Ectodermal cell (in vitro differentiated cells): ENCODE measurements around the gene CACNG6.

ENCODE experiments used
- H3K27ac ChIP-seq: 2 replicates; pipeline ENCODE4 v1.7.0; 2013; ENCODE audit warnings: mild to moderate bottlenecking, low read depth, low read length; ENCODE audit not compliant: insufficient read depth, poor library complexity, severe bottlenecking
- H3K27me3 ChIP-seq: 2 replicates; pipeline ENCODE4 v1.7.0; 2013; ENCODE audit warnings: mild to moderate bottlenecking, low read length; ENCODE audit not compliant: insufficient read depth, control insufficient read depth, poor library complexity, severe bottlenecking
- H3K36me3 ChIP-seq: one replicate; pipeline ENCODE4 v1.7.0; 2013; ENCODE audit warnings: low read length; ENCODE audit not compliant: control insufficient read depth, insufficient read depth
- H3K4me1 ChIP-seq: one replicate; pipeline ENCODE4 v1.7.0; 2013; ENCODE audit warnings: low read length; ENCODE audit not compliant: control insufficient read depth, insufficient read depth
- H3K4me3 ChIP-seq: 2 replicates; pipeline ENCODE4 v1.7.0; 2013; ENCODE audit warnings: low read depth, low read length, control low read depth; ENCODE audit not compliant: insufficient read depth
- H3K9me3 ChIP-seq: 2 replicates; pipeline ENCODE4 v1.7.0; 2013; ENCODE audit warnings: mild to moderate bottlenecking, low read length, moderate library complexity; ENCODE audit not compliant: control insufficient read depth
- WGBS, 2 experiments: methylation state at CpG; one replicate each; pipeline ENCODE4 v1.1.7; 2013; ENCODE audit warnings: missing lambda C conversion rate in 2 of 2; 5-methylcytosine and 5-hydroxymethylcytosine counted together

Gene CACNG6

DNA sequence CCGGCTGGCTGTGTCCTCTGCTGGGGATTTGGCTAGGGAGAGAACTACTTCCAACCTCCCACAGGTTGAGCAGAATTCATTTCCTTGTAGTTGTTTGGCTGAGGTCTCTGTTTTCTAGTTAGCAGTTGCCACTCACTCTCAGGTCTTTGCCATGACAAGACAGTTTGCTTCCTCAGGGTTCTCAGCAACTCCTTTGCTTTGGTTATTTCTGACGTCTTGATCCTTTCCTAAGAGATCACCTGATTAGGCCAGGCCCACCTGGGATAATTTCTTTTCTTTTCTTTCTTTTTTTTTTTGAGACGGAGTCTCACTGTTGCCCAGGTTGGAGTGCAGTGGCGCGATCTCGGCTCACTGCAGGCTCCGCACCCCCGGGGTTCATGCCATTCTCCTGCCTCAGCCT lies 38.1 kb upstream of the CACNG6 start:
- peaks cover 19% of the 10 kb centered on the region for H3K27me3 ChIP-seq
- H3K4me3 ChIP-seq = no peak overlapping the region
- no peaks in the 10 kb centered on the region for H3K36me3 ChIP-seq
- H3K4me1 ChIP-seq = peaks cover 4% of the 10 kb centered on the region
- WGBS, 2 experiments = 88 to 89% methylated on average over 8 of the region's 8 CpGs
- H3K27ac ChIP-seq = no peak overlapping the region
- no peaks in the 10 kb centered on the region for H3K9me3 ChIP-seq

- WGBS, 2 experiments = 16 to 21% methylated on average over 14 to 15 of the region's 15 CpGs
- H3K27me3 ChIP-seq = peaks cover 59% of the 10 kb centered on the region
- no peaks in the 10 kb centered on the region for H3K36me3 ChIP-seq
- peaks cover 34% of the 10 kb centered on the region for H3K4me1 ChIP-seq
- H3K27ac ChIP-seq = no peak overlapping the region
- no peaks in the 10 kb centered on the region for H3K9me3 ChIP-seq
- no peak overlapping the region for H3K4me3 ChIP-seq
Measured at GRCh38 chr19:53957448-53958167, 33.8 kb upstream of the CACNG6 start.

DNA sequence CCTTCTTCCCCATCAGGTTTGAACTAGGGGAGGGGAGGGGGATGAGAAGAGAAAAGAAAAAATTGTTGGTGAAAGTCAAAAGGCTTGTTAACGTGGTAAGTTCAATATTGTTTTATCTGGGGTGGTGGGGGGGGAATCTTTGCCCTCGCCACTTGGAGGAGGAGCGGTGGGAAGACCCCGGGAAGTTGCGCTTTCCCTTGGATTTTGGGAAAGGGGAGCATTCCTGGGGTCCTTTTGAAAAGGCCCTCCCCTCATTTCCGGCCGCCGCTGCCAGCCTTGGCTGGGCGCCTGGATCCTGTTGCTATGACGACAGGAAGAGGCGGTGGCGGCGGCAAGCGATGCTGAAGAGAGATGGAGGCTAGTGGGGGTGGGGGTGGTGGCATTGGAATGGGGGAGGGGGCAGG lies 33.3 kb upstream of the CACNG6 start:
- no peaks in the 10 kb centered on the region for H3K36me3 ChIP-seq
- H3K4me3 ChIP-seq = no peak overlapping the region
- no peak overlapping the region for H3K27ac ChIP-seq
- peaks cover 34% of the 10 kb centered on the region for H3K4me1 ChIP-seq
- H3K27me3 ChIP-seq = peaks cover 63% of the 10 kb centered on the region
- no peaks in the 10 kb centered on the region for H3K9me3 ChIP-seq
- whole genome bisulfite sequencing, 2 experiments = 2 to 5% methylated on average over 8 to 14 of the region's 14 CpGs

DNA sequence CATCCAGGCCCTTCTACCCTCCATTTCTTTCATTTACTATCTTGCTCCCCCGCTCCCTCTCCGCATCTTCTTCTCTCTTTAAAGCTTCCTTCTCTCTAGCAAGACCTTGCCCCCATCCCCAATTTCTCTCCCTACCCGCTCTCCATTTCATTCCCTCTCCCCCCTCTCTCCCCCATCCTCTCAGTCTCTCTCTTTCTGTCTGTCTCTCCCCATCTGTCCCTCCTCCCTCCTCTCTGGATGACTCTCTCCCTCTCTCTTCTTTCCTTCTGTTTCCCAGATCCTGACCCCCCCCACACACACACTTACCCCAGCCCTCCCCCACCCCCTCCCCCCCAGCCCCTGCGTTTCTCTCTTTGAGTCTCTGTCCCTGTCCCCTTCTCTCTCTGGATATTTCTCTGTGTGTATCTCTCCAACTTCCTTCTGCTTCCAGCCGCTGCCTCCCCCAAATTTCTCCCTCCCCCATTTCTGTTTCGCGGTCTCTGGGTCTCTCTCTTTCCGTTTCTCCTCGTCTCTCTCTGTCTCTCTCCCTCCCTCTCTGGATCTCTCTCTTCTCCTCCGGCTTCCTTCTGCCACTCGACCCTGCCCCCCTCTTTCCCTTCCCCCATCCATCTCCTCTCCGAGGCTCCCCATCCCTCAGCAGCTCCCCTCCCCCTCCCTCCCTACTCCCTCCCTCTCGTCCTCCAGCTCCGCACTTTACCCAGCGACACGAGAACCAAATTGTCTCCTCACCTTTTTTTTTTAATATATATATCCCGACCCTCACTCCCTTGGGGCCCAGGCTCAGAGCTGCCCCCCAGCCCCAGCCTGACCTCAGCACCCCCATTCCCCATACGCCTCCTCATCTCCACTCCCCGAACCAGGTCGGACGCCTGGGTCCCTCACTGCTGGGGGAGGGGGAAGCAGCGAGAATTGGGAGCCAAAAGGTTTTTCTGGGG lies 32.3 kb upstream of the CACNG6 start:
- Histone ChIP-seq H3K9me3 (no peaks in the 10 kb centered on the region), H3K27me3 (peaks cover 73% of the 10 kb centered on the region), H3K27ac (no peak overlapping the region), H3K4me1 (peaks cover 34% of the 10 kb centered on the region), H3K36me3 (no peaks in the 10 kb centered on the region), H3K4me3 (no peak overlapping the region)
- WGBS, 2 experiments = 1% methylated on average over 18 to 22 of the region's 22 CpGs

DNA sequence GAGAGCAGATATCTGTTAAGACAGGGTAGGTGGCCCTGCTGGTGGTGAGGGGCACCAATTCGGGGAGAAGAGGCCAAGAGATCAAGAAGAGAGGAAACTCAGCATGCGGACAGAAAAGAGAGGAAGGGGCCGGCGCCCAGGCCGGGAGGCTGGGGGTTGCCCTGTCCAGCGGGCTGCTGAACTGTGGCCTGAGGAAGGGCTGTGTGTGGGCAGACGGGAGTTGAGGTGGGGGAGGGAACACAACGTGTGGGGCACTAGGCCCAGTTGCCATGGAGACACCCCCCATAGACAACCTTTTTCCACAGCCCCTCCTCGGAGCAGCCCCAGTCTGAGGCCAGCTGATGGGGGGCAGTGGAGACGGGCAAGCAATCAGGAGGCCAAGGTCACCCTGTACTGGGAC lies 31.2 kb upstream of the CACNG6 start:
- WGBS, 2 experiments = 0 to 1% methylated on average over 10 of the region's 10 CpGs

GRCh38 chr19:53960886-53961285 lies 30.6 kb upstream of the CACNG6 start:
- peak overlapping the region; percentile 6 for H3K4me3 ChIP-seq
- H3K9me3 ChIP-seq = no peaks in the 10 kb centered on the region
- H3K27ac ChIP-seq = no peak overlapping the region
- peaks cover 34% of the 10 kb centered on the region for H3K4me1 ChIP-seq
- peaks cover 80% of the 10 kb centered on the region for H3K27me3 ChIP-seq
- 3 to 7% methylated on average over 8 of the region's 8 CpGs for whole genome bisulfite sequencing, 2 experiments
- no peaks in the 10 kb centered on the region for H3K36me3 ChIP-seq

More for the DNA sequence above, 31.2 kb upstream of the CACNG6 start:
- no peaks in the 10 kb centered on the region for H3K36me3 ChIP-seq
- peaks cover 80% of the 10 kb centered on the region for H3K27me3 ChIP-seq
- H3K4me3 ChIP-seq = no peak overlapping the region
- H3K4me1 ChIP-seq = peaks cover 34% of the 10 kb centered on the region
- no peaks in the 10 kb centered on the region for H3K9me3 ChIP-seq
- no peak overlapping the region for H3K27ac ChIP-seq

DNA sequence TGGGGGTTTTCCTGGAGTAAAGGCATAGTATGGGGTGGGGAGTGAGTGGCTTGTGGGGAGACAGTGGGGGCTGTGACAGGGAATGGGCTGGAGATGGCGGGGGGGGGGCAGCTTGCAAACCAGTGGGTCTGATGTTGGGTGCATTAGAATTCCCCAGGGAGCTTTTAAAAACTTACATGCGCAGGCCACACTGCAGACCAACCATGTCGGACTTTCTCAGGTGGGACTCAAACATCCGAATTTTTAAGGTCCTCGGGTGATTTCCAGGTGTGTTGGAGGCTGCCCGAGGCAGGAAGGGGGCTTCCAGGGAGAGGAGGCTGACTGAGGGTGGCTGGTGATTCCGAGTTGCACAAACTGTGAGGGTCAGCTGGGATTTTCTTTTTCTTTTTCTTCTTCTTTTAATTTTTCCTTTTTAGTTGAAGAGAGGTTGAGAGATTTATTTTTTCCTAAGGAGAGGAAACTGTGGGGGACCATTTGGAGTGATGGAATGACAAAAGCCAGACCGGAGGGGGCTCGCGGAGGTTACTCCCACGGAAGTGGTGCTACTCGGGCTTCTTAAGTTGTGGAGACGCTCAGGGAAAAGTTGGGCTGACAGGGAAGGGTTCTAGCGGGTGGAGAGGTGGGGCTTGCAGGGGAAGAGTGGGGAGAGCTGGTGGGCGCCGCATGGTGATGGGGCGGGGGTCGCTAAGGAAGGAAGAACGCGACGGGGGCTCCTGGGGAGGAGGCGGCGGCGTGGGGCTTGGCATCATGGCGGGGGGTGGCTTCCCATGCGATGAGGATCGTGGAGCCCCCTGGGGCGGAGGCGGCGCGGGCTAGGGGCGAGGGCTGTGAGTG lies 29.7 kb upstream of the CACNG6 start:
- H3K9me3 ChIP-seq = no peaks in the 10 kb centered on the region
- peaks cover 34% of the 10 kb centered on the region for H3K4me1 ChIP-seq
- no peak overlapping the region for H3K27ac ChIP-seq
- H3K36me3 ChIP-seq = no peaks in the 10 kb centered on the region
- H3K4me3 ChIP-seq = no peak overlapping the region
- peaks cover 77% of the 10 kb centered on the region for H3K27me3 ChIP-seq
- WGBS, 2 experiments = 1 to 3% methylated on average over 32 of the region's 32 CpGs

- Histone ChIP-seq H3K36me3 (no peaks in the 10 kb centered on the region), H3K27me3 (peaks cover 65% of the 10 kb centered on the region), H3K9me3 (no peaks in the 10 kb centered on the region), H3K4me3 (peak within 1 kb of the TSS; percentile 3), H3K27ac (no peak within 1 kb of the TSS), H3K4me1 (peaks cover 30% of the 10 kb centered on the region)
- 3 to 4% methylated on average over 45 to 55 of the region's 55 CpGs for WGBS, 2 experiments
Measured at GRCh38 chr19:53962887-53963431, 28.5 kb upstream of the CACNG6 start, which contains the start of gene CACNG8. TSS of gene CACNG8 (plus strand) at chr19:53962937.

DNA sequence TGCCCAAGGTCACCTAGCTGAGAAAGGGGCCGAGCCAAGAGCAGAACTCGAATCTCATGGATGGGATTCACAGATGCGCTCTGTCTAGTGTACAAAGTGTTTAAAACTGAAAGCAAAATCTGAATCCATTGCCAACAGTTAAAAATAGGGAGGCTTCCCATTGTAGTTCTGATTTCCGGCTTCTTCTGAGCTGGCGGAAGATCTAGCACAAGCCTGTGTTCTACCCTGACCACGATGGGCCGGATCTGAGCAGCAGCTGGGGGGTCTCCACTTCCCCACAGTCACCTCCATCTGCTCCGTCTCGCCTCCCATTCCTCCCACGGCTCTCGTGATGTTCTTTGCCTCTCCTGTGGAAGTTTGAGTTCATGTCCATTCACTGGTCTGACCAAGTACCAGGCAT lies 26.3 kb upstream of the CACNG6 start:
- 93 to 94% methylated on average over 11 of the region's 11 CpGs for WGBS, 2 experiments
- Histone ChIP-seq H3K4me3 (no peak overlapping the region), H3K4me1 (peaks cover 16% of the 10 kb centered on the region), H3K27me3 (peaks cover 45% of the 10 kb centered on the region), H3K36me3 (no peaks in the 10 kb centered on the region), H3K9me3 (no peaks in the 10 kb centered on the region), H3K27ac (no peak overlapping the region)
